Mesothelial cell of epicardium (in vitro differentiated cells): ENCODE data around the gene MELTF. TPM values are rescaled to one million over a fixed set of nuclear protein-coding genes. Genes with fewer than 3 reads are reported as not detected.

Source experiments
- DNase-seq, 2 experiments: peaks; one replicate each; pipeline ENCODE4 v3.0.0; 2021; ENCODE audit warnings: low spot score in 2 of 2; ENCODE audit not compliant: unreplicated experiment in 2 of 2
- H3K27ac Mint-ChIP-seq: 2 replicates; pipeline ENCODE4 v1.8.0; 2021; ENCODE audit warnings: mixed read lengths
- H3K27me3 Mint-ChIP-seq: 2 replicates; pipeline ENCODE4 v1.8.0; 2021; ENCODE audit warnings: low read depth, mixed read lengths
- H3K36me3 Mint-ChIP-seq: 2 replicates; pipeline ENCODE4 v1.8.0; 2021; ENCODE audit warnings: mixed read lengths
- H3K4me1 Mint-ChIP-seq: 2 replicates; pipeline ENCODE4 v1.8.0; 2021; ENCODE audit warnings: mixed read lengths
- H3K4me3 Mint-ChIP-seq: 2 replicates; pipeline ENCODE4 v1.8.0; 2021; ENCODE audit warnings: mild to moderate bottlenecking, moderate library complexity, mixed read lengths
- H3K9me3 Mint-ChIP-seq: 2 replicates; pipeline ENCODE4 v1.8.0; 2021; ENCODE audit warnings: mixed read lengths
- total RNA-seq: library from RNA; stranded (reverse); gene quantifications from 3 replicates; pipeline ENCODE4 v1.2.1, GENCODE V29; 2021
- TF ChIP-seq, protein P1 (sequence below): fragments of 200-600 bp; sonication (generic); IDR thresholded peaks from one replicate; pipeline ENCODE4 v1.5.0; 2021; ENCODE audit warnings: antibody characterized with exemption; ENCODE audit not compliant: unreplicated experiment

MELTF gene
- total RNA-seq, 1 donor from 2014 or later, result 9.2 TPM

DNA sequence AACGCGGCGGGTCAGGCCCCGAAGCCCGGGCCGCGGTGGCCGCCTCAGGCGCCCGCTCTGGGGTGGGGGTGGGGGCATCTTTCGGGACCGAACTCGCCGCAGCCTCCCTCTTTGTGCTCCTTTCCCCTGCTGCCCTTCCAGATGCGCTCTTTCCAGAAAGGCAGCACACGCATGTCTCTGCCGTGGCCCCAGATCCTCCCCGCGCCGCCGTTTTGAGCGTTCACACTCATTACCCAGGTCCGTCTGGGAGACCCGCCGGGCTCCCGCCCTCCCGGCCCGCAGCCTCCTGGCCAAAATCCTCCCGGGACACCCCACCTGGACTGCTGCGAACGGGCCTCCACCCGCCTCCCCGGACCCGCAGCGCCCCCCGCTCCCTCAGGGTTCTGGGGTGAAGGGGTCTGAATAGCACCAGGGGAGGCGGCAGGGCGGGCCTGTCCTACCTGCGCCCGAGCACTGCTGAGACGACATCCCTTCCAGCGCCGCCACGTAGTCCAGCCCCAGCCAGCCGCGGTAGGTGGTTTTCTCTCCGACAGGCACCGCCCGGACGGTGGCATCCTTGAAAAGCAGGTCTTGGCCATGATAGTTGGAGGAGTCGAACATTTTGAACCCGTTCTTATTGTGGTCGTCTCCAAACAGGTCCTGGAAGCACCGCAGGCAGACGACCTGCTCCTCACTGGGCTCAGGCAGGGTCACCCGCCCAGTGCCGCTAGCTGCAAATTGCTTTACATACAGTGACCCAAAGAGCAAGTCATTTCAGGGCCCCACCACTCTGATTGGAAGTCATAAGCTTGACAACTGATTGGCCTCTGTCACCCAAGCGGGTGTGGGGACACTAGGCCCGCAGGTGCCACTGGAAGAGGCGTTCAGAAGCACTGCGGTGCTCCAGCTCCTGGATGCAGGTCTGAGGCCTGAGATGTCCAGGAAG lies 25.9 kb downstream of the MELTF start:
- no peaks in the 10 kb centered on the region for H3K27me3 Mint-ChIP-seq
- no peaks in the 10 kb centered on the region for H3K9me3 Mint-ChIP-seq

DNA sequence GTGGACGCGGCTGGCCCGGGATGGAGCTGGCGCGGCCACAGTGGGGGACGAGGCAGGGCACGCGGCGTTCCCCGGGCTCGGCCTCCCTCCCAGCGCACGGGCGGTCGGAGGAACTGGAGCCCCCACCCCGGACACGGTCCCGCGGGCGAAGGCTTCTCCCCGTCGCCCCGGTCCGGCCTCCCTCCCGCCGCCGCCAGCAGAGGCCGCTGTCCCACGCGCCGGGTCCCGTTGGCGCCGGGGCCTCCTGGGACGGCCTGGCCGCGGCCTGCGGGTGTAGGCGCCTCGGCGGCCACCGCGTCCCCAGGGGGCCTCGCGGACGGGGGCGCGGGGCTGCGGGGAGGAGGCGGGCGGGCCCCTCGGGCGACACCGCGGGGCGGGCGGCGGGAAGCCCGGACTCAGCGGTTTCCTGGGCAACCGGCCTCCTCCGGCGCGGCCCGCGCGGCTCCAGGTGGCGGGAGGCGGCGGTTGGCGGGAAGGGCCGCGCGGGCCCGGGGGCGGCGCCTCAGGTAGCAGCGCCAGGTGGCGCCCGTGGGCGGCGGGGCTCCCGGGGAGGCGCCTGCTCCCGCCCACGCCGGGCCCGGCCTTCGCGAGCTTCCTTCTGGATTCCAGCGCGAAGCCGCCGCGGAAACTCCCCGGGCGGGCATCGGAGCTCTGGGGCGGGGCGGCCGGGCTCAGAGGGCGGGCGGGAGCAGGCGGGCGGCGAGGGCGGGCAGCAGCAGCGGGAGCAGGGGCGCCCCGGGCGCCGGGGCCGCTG lies 26.7 kb downstream of the MELTF start:
- H3K4me3 Mint-ChIP-seq, result no peak overlapping the region
- H3K9me3 Mint-ChIP-seq, result no peaks in the 10 kb centered on the region
- peaks cover 7% of the 10 kb centered on the region for H3K36me3 Mint-ChIP-seq
- peak; percentile 71 to 83 for DNase-seq
- peaks cover 12% of the 10 kb centered on the region for H3K4me1 Mint-ChIP-seq
- H3K27me3 Mint-ChIP-seq, result no peaks in the 10 kb centered on the region
- TF ChIP-seq, protein P1, sequence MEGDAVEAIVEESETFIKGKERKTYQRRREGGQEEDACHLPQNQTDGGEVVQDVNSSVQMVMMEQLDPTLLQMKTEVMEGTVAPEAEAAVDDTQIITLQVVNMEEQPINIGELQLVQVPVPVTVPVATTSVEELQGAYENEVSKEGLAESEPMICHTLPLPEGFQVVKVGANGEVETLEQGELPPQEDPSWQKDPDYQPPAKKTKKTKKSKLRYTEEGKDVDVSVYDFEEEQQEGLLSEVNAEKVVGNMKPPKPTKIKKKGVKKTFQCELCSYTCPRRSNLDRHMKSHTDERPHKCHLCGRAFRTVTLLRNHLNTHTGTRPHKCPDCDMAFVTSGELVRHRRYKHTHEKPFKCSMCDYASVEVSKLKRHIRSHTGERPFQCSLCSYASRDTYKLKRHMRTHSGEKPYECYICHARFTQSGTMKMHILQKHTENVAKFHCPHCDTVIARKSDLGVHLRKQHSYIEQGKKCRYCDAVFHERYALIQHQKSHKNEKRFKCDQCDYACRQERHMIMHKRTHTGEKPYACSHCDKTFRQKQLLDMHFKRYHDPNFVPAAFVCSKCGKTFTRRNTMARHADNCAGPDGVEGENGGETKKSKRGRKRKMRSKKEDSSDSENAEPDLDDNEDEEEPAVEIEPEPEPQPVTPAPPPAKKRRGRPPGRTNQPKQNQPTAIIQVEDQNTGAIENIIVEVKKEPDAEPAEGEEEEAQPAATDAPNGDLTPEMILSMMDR, result peak; percentile 66
- no peak overlapping the region for H3K27ac Mint-ChIP-seq

More for the DNA sequence above, 25.9 kb downstream of the MELTF start:
- Mint-ChIP-seq H3K27ac (peak overlapping the region; percentile 93), H3K4me1 (peaks cover 12% of the 10 kb centered on the region), H3K4me3 (peak overlapping the region; percentile 81), H3K36me3 (peaks cover 7% of the 10 kb centered on the region)
- peak in 1 of 2 experiments; percentile 56 for DNase-seq
- TF ChIP-seq, protein P1, result no peak

DNA sequence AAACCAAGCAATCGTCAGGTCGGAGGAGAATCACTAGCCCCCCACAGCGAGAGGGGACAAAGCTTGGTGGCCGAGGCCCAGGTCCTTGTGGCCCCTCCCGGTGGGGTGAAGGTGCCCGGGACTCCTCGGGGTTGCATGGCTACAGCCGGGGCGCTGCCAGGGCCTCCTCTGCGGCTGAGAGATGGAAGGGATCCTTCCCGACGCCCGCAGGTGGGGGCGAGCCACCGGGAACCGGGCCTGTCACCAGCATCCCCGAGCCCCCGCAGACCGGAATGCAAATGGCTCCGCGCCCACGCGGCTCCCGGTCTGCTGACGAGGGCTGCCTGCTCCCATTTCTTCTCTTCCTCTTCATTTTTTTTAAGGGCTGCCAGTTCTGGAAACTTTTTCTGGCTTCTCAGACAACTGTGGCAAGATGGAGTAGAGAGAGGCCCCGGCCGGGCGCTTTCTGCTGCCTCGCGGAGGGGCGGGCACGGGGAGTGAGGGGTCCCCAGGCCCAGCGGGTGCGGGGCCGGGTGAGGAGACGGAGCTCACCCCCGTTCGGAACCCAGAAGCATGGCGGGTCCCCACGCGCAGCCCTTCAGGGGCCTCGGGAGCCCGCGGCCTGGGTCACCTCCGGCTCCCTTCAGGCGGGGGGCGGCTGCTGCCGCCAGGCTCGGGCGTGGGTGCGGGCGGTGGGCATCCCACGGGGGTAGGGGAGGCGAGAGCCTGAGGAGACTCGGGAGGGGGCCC lies 27.5 kb downstream of the MELTF start:
- DNase-seq, result no peak
- H3K27me3 Mint-ChIP-seq, result no peaks in the 10 kb centered on the region
- TF ChIP-seq, protein P1, result no peak
- H3K4me1 Mint-ChIP-seq, result peaks cover 12% of the 10 kb centered on the region
- peaks cover 7% of the 10 kb centered on the region for H3K36me3 Mint-ChIP-seq
- H3K9me3 Mint-ChIP-seq, result no peaks in the 10 kb centered on the region
- peak overlapping the region; percentile 69 for H3K4me3 Mint-ChIP-seq
- H3K27ac Mint-ChIP-seq, result peak overlapping the region; percentile 95

DNA sequence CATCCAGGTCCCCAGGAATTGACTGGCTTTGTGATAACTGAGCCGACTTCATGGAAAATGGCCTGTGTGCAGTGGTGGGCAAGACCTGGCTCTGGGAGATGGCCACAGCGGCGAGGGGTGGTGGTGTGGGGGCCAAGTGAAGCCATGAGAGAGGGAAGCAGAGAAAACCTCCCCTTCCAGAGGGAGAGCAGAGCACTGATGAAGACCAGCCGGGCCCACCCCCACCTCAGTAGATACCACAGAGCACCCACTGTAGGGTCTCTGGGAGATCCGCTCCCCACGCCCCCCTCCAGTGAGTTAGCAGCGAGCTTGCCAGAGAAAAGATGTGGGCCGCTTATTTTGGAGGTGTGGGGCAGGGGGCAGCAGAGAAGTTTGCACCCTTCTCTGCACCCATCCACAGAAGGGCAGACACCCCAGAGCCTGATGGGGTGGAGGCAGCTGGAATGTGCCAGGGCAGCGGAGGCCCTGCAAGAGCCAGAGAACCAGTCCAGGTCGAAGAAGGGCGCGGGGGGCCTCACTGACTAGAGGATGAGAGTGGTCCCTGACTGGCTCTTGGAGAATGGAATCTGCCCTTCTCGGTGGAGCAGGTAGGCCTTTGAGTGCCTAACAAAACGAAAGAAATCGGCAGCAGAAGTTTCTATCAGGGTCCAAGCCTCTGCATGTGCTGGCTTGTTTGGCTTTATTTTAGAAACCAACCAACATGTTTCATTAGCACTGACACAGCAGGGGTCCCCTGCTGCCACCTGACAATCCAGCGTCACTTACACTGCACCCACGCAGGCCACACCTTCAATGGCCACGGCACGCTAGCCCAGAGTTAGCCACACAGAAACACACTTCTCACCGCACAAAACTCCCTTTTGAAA lies 28.3 kb downstream of the MELTF start:
- H3K27ac Mint-ChIP-seq, result peak overlapping the region; percentile 95
- no peaks in the 10 kb centered on the region for H3K9me3 Mint-ChIP-seq
- H3K36me3 Mint-ChIP-seq, result peaks cover 7% of the 10 kb centered on the region
- TF ChIP-seq, protein P1, result no peak
- H3K4me3 Mint-ChIP-seq, result peak overlapping the region; percentile 69
- no peak for DNase-seq
- H3K4me1 Mint-ChIP-seq, result peaks cover 12% of the 10 kb centered on the region
- no peaks in the 10 kb centered on the region for H3K27me3 Mint-ChIP-seq
